ENCODE measurements around the gene LRRC28.

LRRC28 gene

DNA sequence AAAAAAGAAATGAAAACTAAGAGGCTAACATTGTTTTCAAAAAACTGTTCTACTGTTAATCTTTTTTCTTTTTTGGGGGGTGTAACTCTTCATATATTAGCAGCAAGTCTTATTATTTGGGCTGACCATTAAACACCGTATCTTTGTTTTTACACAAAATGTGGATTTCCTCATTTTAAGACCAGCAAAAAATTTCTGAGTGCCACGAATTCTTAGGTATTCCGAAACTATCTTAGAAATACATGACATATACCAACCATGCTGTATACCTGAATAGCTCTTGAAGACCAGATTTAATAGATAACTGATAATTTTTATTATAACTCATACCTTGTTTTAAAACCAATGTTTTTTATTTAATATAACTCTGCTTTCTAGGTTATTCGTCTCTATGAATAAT lies 1.3 kb upstream of the LRRC28 start:
- DNase-seq, result no peak

DNA sequence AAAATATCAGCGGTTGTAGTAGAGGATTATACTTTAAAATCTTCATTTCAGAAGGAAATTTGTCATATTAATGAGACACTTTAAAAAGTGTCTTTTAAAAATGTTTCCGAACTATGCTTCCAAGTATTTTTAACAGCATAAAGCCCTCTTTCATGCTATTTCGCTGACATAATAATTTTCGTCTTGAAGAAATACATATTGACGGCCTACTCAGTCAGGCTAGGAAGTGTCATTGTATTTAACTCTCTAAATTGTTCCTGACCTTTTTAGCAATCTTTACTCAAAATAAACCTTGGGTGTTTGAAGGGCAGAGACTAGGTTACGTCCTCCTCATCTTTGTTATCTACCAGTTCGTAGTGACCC lies 806 bp upstream of the LRRC28 start:
- DNase-seq, result no peak

DNA sequence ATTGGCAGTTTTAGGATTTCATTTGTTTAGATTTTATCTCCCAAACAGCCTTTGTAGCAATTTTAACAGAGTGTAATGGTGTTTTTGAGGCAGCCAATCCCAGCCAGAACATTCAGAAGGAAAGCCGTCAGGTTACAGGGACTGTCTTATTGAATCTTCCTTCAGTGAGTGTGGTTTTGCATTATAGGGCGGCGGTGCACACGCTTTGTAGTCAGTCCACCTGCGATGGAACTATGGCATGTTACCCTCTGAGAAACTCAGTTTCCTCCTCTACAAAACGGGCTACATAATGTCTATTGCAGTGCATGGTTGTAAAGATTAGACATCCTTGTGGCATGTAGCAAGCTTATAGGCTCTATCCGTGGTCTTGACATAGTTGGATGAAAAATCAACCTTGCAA lies 1.0 kb downstream of the LRRC28 start:
- DNase-seq, result no peak

- DNase-seq, result no peak
Observed at GRCh38 chr15:99253381-99254090, 2.3 kb downstream of the LRRC28 start.

DNA sequence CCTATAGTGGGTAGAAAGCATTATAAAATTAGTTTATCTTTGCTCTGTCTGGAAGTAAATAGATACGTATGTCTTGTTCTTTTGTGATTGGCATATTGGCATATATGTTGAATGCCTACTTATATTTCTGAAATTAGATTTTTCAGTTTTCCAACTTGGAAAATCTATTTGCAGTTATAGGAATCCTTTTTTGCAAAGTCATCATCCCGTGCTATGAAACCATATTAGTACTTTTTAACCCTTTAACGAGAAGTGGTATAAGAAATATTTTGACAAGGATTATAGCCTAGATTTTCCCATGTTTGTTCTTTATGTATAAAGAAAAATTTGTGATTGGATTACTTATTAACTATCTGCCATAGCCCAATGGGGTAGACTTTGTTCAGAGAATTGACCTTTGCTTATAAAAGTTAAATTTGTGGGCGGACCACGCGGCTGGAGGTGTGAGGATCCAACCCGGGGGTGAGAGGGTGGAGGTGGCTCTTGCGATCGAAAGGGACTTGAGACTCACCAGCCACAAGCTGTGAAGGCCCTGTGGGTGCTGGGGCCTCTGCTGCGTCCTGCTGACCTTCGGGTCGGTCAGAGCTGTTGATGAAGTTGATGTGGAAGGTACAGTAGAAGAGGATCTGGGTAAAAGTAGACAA lies 5.9 kb downstream of the LRRC28 start:
- DNase-seq, result no peak

GRCh38 chr15:99264125-99264524 lies 12.8 kb downstream of the LRRC28 start:
- DNase-seq, result no peak

- DNase-seq, result no peak
Observed at GRCh38 chr15:99265541-99266070, 14.3 kb downstream of the LRRC28 start.

GRCh38 chr15:99267957-99268356 lies 16.7 kb downstream of the LRRC28 start:
- DNase-seq, result no peak

DNA sequence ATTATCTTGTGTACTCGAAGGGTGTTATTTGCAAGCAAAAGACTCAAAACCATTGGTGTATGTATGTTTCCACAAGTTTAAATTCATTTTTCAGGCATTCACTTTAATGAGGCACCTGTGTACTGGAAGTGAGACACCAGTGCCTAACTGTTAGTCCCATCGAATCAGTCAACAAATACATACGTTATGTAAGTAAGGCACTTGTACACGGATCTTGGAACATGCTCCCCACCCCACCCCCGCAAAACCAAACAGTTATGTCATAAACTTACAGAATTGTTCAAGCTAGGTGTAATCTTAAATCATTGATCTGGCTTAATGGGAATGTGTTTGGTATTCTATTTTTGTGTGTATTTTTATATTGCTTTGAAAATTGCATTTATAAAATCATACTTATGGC lies 17.1 kb downstream of the LRRC28 start:
- DNase-seq, result no peak

DNA sequence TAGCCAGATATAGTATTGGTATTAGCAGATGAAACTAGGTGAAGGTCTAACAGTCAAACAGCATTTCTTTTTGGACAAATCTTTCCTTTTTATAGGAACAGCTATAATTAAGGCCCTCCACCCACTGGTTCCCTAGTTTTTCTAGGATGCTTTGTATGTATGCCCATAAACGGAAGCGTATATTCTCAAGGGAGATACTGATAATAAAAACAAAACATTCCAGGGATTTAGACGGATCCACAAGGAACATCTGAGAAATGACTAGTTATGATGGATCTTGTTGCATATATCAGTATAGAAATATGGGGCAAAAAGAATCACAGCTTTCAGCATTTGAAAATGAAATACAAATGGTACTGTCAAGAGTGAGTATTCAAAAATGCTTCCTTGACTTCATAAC lies 22.5 kb downstream of the LRRC28 start:
- no peak for DNase-seq

GRCh38 chr15:99275061-99275460 lies 23.8 kb downstream of the LRRC28 start:
- DNase-seq, result no peak

- no peak for DNase-seq
Observed at GRCh38 chr15:99275525-99276128, 24.3 kb downstream of the LRRC28 start.

DNA sequence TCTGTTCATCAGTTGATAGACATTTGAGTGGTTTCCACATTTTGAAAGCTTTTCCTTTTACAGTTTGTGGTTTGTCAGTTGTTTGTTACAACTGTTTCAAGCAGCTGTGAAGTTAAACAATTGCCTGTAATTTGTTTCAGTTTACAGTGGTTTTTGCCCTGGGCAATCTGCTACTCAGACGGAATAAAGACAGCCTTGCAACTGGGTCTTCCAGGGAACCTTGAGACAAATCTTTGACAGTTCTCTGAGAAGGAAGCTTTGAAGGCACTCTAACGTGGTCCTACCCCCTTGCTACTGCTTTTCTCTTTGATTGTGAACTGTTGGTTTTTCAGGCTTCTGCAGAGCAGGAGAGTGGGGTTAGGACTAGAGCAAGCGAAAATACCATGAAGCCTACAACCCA lies 28.0 kb downstream of the LRRC28 start:
- no peak for DNase-seq

DNA sequence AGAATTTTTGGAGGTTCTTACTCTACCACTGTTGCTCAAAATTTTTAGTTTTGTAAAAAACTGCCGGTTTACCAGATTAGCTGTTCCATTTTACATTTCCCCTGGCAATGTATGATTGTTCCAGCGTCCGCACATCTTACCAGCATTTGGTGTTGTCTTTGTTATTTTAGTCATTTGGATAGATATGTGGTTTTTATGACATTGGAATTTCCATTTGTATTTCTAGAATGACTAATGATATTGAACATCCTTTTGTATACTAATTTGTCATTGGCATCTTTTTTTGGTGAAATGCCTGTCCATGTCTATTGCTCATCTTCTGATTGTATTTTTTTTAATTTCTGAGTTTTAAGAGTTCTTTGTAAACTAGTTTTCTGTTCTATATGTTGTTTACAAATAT lies 28.5 kb downstream of the LRRC28 start:
- DNase-seq, result no peak

GRCh38 chr15:99282121-99282520 lies 30.8 kb downstream of the LRRC28 start:
- no peak for DNase-seq

GRCh38 chr15:99282586-99282985 lies 31.3 kb downstream of the LRRC28 start:
- DNase-seq, result no peak

- no peak for DNase-seq
Observed at GRCh38 chr15:99283717-99284116, 32.4 kb downstream of the LRRC28 start.

DNA sequence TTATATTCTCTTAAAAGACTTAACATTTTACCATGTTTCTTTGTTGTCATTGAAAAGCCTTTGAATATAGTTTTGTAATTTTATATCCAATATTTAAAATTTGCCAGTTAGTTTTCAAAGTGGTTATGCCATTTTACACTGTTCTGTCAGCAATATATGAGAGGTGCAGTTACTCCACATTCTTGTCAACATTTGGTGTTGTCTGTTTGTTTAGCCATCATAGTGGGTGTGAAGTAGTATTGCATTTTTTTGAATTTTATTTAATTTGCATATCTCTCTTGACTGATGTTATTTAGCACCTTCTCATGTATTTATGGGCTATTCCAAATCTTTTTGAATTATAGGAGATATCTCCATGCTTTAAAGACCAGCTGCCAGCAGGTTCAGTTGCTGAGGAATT lies 40.4 kb downstream of the LRRC28 start:
- DNase-seq, result no peak

GRCh38 chr15:99295840-99296239 lies 44.6 kb downstream of the LRRC28 start:
- no peak for DNase-seq

DNA sequence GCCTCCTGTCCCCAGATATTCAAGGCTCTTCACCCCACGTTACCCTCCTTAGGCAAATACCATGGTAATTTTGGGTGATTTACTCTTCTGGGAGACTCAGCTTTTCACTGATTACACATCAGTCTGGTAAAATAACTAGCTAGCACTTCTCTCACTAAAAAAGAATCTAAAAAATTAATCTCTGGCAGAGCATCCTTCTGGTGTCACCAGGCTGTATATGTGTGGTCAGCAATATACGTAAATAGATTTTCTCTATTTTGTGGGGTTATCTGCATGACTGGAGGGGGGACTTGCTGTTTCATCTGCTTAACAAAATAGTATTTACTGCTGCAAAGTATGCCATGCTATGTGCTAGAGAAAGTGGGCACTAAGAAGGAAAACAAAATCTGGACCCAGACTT lies 45.1 kb downstream of the LRRC28 start:
- no peak for DNase-seq

DNA sequence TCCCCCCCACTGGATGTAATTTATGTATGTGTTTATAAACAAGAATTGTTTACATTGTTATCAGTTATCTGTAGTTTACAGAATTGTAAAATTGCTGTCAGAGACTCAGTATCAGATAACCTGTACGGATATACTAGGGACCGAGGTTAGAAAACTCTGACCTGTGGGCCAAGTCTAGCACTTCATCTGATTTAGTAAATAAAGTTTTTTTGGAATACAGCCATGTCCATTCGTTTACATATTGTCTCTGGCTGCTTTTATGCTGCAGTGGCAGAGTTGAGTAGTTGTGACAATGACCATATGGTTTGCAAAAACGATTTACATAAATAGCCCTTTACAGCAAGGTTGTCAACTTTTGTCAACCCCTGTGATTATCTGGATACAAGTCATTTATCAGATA lies 52.6 kb downstream of the LRRC28 start:
- no peak for DNase-seq

DNA sequence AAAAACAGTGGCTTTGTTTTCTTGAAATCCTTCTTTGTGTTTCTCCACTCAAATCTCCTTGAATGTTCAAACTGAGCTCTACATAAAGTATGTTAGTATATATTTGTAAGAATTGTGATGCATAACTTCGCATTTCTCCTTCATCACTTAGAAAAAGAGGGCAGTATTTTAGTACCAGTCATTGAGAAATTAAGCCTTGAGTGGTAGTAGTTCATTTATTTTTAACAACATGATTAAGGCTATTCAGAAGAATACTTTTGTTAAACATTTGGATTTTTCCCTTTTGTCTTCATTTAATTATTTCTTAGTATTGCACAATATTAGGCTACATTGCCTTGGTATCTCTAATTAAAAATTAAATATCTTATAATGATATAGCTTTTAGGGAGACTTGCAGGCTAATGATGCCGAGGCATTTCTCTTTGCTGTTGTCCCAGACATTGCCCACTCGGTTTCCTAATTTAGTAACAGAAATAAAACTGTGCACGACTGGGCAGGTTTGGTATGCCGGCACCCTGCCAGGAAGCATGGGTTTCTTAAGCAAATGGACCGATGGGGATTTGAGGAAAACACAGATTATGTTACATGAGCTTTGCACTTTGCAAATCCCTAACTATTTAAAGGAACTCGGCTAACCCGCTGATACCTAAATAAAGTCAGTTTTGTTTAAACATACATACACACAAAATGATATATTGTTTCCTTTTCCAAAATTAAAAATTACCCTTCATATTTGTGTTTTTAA lies 54.7 kb downstream of the LRRC28 start:
- no peak for DNase-seq

DNA sequence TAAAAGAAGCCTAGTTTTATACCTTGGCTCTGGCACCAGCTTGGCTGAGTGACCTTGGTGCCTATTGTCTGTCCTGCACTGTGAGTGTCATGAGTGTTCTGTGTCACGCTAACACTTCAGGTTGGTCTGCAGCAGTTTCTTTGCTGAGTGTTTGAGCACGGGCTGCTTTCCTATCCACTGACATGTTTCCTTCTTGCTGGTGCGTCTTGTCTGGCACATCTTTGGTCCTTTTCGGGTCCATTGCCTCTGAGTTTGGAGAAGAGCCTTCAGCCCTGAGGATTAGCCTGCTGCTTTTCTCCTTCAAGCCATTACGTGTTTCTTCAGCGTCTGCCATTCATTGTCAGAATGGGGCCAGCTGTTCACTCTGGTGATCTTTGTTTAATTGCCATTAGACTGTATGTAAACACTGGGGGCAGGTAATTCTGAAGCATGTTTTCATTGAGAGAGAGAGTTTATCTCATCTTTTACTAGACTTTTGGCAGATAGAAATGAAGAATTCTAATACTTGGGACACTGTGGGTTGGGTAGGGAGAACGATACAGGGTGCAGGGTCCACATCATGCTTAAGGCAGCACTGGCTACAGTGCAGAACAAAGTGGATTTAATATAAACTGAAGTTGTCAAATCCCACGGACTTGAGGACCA lies 55.5 kb downstream of the LRRC28 start:
- DNase-seq, result no peak
